Ovary (tissue), 3 donors: Measurements from ENCODE around the gene PARM1.

Experiments used
- CTCF ChIP-seq, 3 donors: fragments of 450-650 bp in 2 of 3; fragments of 200-600 bp in 1 of 3; IDR thresholded peaks; one replicate each; pipeline versions ENCODE4 v1.5.1 to v1.8.0; 2016 to 2022; ENCODE audit warnings: antibody characterized with exemption in 3 of 3, mild to moderate bottlenecking in 1 of 3
- POLR2A ChIP-seq: fragments of 450-650 bp; IDR thresholded peaks from one replicate; pipeline ENCODE4 v1.6.1; 2017; ENCODE audit warnings: antibody characterized with exemption, mild to moderate bottlenecking, moderate library complexity
- donor health status: DM: no; HTN: no; CAD: no.

DNA sequence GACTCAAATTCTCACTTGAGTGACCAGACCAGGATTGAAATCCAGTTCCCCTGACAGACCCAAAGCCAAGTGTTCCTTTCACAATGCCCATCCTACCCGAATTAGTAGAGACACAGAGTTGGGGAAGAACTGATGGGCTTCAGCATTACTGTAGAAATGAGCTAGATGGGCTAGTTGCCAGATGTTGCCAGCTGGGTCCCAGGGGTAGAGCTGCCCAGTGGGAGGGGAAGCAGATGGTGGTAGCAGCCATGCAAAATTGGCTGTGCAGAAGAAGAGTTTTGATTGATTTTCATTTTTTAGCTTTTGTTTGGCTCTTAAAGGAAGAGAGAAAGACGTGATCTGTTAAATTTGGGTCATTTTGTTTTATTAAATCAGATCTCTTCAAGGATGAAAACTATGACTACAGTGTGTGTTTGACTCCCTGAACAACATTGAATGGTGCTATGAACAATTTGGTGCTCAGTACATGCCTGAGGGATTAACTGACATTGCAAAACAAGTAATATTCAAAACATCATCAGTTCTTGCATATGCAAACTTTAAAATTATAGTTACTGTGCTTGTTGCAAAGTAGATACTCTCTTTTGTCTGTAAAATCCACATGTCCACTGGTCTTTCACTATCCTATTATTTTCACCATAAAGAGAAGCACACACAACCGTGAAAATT lies 86.0 kb downstream of the PARM1 start:
- TF ChIP-seq CTCF (IDR thresholded peaks at IDR 0.05) (no peak), POLR2A (no peak)
